NCI-H128 (cell line): ENCODE data around the gene INSRR.

Source experiments
- DNase-seq: peaks from one replicate; lab custom pipeline; 2025; ENCODE audit not compliant: unreplicated experiment; lab: John Stamatoyannopoulos, UW

The INSRR gene

DNA sequence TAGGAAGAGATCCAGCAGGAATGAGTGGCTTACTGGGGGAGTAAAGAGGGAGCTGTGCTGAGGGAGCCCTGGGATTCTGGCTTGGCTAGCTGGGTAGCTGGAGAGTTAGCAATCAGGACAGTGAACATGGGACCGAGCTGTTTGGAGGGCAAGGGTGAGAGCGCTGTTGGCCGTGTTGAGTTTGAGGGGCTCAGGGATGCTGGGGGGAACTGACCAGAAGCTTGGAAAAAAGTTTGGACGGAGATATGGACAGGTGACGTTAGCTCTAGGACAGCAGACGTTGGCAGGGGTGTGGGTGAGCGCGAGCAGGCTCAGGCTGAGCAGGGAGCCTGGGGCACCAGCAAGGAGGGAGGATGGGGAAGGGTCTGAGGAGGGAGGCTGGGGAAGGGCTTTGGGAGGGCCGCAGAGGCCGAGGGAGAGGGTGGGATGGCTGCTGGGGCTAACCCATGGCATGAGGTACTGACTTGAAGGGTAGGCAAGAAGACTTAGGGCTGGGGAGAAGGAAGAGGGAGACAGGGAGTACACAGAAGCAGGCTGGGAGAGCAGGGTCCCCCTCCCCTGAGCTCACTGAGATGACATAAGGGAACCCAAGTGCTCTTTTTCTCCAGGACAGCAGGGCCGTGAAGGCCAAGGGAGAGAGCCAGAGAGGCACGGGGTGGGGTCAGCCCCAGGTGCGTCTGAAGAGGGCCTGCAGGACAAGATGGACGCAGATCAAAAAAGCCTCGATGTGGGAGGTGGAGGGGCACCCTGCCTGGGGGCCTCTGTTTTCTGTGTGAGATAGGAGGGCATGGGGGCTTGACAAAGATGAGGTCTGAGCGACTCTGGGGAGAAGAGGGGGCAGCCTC is 50.5 kb downstream of the INSRR start:
- no peak for DNase-seq

DNA sequence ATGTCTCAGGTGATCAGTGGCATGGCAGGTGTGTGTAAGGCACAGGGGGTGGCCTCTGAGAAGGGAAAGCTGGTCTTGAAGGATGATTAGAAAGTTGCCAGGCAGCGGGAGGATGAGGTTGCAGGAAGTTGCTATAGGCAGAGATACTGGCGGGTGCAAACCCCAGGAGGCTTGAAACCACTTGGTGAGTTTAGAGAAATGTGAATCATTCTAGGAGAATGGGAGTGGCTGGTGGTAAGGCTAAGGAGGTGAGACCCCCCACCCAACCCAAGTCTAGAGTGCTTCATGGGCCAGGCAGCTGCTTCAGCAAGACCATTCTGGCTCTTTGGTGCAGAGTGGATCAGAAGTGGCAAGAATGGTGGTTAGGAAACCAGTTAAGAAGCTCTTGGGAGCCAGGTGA is 51.3 kb downstream of the INSRR start:
- no peak for DNase-seq

DNA sequence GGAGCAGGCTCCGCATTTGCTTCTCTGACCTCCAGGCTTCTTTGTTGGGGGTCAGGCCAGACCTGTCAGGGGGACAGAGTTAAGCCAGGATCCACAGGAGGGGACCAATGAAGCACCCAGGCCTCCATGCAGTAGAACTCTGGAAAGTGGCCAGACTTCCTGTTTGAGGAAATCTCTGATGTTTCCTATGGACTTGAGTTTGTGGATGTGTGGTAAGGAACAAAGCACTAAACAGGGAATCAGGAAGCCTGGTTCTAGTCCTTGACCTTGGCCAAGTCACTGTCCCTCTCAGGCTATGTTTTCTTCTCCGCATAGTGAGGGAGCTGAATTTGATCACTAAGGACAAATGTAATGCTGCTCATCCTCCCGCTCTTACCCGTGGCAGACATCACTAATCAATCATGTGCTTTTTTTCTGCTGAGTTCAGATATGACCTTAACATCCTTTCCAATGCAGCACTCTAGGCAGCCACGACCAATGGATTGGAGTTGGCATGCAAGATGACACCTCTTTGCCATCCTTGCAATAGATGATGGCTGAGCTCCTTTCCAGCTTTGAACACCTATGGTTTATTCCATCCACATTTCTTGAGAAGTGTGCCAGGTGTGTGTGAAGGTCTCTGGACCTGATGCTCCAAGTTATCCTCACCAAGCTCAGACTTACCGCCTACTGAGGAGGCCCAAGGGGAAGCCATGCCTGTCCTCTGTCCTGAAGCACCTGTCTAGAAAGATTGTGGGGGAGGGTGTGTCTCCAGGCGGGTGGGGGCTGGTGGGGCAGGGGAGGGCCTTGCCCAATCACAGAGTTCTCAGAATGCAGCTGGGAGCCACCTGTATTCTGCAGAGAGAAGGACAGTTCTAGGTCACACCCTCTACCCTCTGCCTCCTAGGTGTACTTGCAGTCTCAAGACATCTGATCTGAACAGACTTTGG is 52.1 kb downstream of the INSRR start:
- no peak for DNase-seq

- DNase-seq, result no peak
These were observed 53.0 kb downstream of the INSRR start for GRCh38 chr1:156805766-156806511.

GRCh38 chr1:156804572-156805243 is 54.2 kb downstream of the INSRR start:
- peak; percentile 34 for DNase-seq

GRCh38 chr1:156804026-156804425 is 54.9 kb downstream of the INSRR start:
- DNase-seq, result no peak

GRCh38 chr1:156803086-156803851 is 55.6 kb downstream of the INSRR start:
- DNase-seq, result no peak

DNA sequence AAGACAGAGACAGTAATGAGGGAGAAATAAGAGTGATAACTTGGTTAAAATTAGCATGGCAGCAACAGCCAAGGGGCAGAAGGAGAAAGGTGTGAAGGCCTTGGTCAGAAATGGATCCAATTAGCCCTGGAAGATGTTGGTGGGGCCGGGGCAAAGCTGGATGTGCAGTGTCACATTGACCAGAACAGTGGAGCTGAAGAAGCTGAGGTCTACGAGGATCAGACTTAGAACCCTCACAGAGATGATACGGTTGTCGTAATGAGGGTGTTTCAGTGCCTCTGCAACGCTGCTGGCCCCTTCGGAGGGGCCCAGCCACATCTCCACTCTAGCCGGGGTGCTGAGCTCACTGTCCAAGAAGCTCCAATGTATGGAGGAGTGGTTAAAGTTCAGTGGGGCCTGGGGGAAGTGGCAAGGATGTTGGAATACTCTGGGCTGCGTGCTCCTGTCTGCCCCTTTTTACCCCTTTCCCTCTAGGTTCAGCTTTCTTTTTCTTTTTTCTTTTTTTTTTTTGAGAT is 56.4 kb downstream of the INSRR start:
- no peak for DNase-seq

DNA sequence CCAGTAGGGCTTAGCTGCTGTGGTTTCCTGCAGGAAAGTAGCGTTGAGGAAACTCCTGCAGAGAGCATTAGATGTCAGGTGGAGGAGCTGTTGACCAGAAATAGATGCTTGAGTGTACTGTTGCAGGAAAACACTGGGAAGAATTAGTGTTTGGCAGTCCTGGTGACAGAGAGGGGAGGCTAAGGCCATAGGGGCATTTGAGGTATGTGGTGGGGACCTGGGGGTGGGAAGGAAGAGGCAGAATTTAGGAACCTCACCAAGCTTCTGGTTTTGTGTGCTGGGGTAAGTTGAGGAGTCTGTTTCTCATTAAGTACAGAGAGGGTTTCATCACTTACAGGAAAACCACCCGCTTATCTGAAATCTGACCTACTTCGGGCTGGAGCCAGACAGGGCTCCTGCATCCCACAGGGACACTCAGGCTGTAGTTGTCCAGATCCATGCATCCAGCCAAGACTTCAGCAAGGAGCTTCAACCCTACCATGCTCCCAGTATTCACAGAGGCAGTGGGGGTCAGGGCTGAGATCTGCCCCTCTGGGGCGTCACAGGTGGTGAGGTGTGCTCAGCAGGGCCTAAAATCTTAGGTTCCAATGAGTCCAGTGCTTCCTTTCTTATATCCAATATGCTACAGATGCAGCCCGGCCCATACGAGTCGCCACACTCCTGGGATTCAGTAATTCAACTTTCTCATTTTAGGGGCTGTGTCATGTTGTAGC is 57.4 kb downstream of the INSRR start:
- DNase-seq, result no peak

DNA sequence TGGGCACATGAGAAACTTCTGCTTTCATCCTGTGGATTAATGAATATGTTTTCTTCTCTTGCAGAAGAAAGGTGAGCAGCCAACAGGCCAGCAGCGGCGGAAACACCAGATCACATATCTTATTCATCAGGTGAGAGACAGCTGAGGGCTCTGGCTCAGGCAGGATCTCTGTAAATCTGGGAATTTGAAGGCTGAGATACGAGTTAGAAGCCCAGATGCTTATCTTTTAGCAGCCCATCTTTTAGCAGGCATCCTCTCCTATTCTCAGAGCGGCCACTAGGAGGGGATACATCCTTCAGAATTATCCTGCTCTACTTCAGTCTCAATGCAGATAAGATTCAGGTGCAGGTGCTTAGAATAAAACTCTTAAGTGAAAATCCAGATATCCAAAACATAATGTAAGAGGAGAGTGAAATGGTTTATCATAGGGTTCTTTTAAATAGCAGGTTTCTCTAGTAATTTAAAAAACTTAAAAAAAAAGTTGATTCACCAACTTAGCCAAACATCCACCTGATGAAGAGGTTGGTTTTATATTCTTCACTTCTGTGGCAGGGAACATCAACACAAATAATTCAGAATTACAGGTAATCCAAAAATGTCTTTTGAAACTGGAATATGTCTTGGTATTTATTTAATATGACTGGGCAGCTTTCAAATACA is 61.6 kb downstream of the INSRR start:
- no peak for DNase-seq

DNA sequence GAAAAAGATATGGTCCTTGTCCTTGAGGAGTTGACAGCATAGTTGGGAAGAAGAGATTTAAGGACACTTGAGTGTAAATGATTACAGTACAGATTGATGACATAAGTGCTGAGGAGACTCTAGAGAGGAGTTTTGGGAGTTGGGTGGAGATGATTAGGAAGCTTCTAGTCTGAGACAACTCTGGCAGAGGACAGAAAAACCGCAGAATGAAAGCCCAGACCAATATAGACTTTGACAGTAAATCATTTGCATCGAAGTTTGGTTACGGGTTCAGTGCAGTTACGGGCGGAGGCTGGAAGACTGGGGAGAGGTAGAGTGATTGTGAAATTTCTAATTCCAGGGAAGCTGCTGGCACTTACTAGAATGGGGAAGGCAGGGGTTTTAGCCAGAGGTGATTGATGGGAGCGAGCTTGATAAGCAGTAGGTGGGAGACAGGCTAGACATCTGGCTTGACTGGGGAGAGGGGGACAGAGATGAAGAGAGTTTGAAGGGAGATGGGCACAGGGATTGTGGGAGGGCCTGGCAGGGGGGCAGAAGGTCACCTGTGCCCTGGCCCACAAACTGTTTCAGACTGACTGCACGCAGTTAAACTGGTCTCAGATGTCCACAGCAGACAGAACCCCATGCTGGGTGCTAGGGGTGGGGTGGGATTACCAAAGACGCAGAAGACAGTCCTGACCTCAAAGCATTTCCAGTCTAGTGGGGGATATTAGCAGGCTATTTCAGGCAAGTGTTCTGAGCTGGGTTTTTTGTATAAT is 62.4 kb downstream of the INSRR start:
- no peak for DNase-seq

DNA sequence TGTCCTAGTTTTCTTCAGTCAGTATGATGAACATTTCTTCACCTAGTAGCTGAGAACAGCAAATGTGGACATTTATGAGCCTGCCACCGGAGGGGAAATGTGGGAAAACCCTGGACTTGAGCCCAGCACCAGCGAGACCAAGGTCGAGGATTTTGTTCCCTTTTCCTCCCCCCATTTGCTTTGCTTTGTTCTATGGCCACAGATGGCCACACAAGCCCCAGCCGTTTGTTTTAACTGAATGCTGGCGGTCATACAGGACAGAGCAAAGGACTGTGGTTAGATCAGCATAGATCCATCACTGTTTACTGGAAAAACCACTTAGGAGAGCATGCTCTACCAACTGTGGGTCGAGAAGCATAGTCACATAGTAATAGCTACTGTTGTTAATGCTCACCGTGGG is 63.1 kb downstream of the INSRR start:
- DNase-seq, result no peak

GRCh38 chr1:156795374-156795733 is 63.6 kb downstream of the INSRR start:
- no peak for DNase-seq

GRCh38 chr1:156794506-156795373 is 64.2 kb downstream of the INSRR start:
- DNase-seq, result no peak
